ENCODE results near the gene PRPF38A. TPM values are rescaled to one million over a fixed set of nuclear protein-coding genes. Genes with fewer than 3 reads are reported as not detected.

Gene PRPF38A
- total RNA-seq, 1 experiment from 2014 or later: 89.9 TPM

- no CpG with 5 or more reads among the region's 24 CpGs for WGBS (ENCODE audit: extremely low coverage, insufficient read length, low lambda C conversion rate)
- Histone ChIP-seq H3K9ac (ENCODE audit: extremely low read depth, insufficient read length, low read length) (no peak overlapping the region), H3K4me2 (ENCODE audit: insufficient read depth, insufficient read length, low read length) (no peak overlapping the region), H2BK120ac (ENCODE audit: low read depth, low read length, poor library complexity, severe bottlenecking) (no peak overlapping the region), H3K27ac (ENCODE audit: insufficient read length, low read depth, low read length) (no peak overlapping the region), H2BK12ac (ENCODE audit: insufficient read length, low read depth, low read length) (no peak overlapping the region), H3K23ac (ENCODE audit: insufficient read length, low read depth, low read length) (no peak overlapping the region), H3K18ac (ENCODE audit: insufficient read length, low read depth, low read length) (no peak overlapping the region), H3K79me1 (ENCODE audit: insufficient read depth, low read depth, low read length, poor library complexity, severe bottlenecking) (no peaks in the 10 kb centered on the region), H4K91ac (ENCODE audit: insufficient read length, low read depth, low read length) (no peak overlapping the region), H2AK5ac (ENCODE audit: insufficient read length, low read length) (no peak overlapping the region), H3K56ac (ENCODE audit: insufficient read length, low read depth, low read length) (no peak overlapping the region), H3K23me2 (ENCODE audit: insufficient read length, low read depth, low read length, poor library complexity, severe bottlenecking) (no peaks in the 10 kb centered on the region), H3T11ph (ENCODE audit: low read length) (no peak overlapping the region), H4K20me1 (ENCODE audit: control insufficient read depth, insufficient read depth, insufficient read length) (no peaks in the 10 kb centered on the region), H2BK5ac (ENCODE audit: insufficient read length, low read length) (no peak overlapping the region), H2BK15ac (ENCODE audit: low read depth, low read length) (no peak overlapping the region), H3K9me3 (ENCODE audit: control insufficient read depth, low read depth, low read length) (no peaks in the 10 kb centered on the region), H2AFZ (ENCODE audit: low read length) (no peak overlapping the region), H3K4me1 (ENCODE audit: insufficient read depth, low read length) (no peaks in the 10 kb centered on the region), H2BK20ac (ENCODE audit: low read depth, low read length, poor library complexity, severe bottlenecking) (no peak overlapping the region), H3K27me3 (ENCODE audit: insufficient read depth, low read length) (no peaks in the 10 kb centered on the region), H3K4ac (ENCODE audit: low read depth, low read length) (no peak overlapping the region), H4K8ac (replicated peaks; ENCODE audit: insufficient read length, low read depth, low read length) (no peak overlapping the region), H3K79me2 (ENCODE audit: insufficient read depth, low read length) (no peaks in the 10 kb centered on the region), H4K5ac (ENCODE audit: insufficient read length, low read depth, low read length) (no peak overlapping the region), H3K14ac (ENCODE audit: insufficient read depth, low read length) (no peak overlapping the region)
- H3K4me1 Mint-ChIP-seq: peaks cover 5 to 7% of the 10 kb centered on the region in 2 experiments
- peaks cover 38 to 88% (median 82%) of the 10 kb centered on the region in 3 experiments for H3K36me3 Mint-ChIP-seq (ENCODE audit: insufficient read depth in 1 of 3, low read depth in 3 of 3)
- H3K27me3 Mint-ChIP-seq (ENCODE audit: low read depth): no peaks in the 10 kb centered on the region
- H3K4me3 Mint-ChIP-seq: no peak overlapping the region
- no peak for DNase-seq
- no peak overlapping the region; a peak in 1 of 7 replicates for H3K27ac Mint-ChIP-seq
- peak; percentile 31; the same call in 1 of the 3 replicates for TF ChIP-seq CTCF (conservative IDR thresholded peaks at IDR 0.05)
- no peaks in the 10 kb centered on the region for H3K9me3 Mint-ChIP-seq
These were observed 44.5 kb upstream of the PRPF38A start for GRCh38 chr1:52359676-52360594.
